HG03575 (cell line): ENCODE results near the gene CTBP2.

Experiments used
- ATAC-seq: cut with Tn5 transposase; IDR thresholded peaks from one replicate; pipeline ENCODE4 v1.9.1; 2021; ENCODE audit not compliant: unreplicated experiment, insufficient number of reproducible peaks, low FRiP score; ENCODE audit errors: extremely low read depth

The CTBP2 gene

DNA sequence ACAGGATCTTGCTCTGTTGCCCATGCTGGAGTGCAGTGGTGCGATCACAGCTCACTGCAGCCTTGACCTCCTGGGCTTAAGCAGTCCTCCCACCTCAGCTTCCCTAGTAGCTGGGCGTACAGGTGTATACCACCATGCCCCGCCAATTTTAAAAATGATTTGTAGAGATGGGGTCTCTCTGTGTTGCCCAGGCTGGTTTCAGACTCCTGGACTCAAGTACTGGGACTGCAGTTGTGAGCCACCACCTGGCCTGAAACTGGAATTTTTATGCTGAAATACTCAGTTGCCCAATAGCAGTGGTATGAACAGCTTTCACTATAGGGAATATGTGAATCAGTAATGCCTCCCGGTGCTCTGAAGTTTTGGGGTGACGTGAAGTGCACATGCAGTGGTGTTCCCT, 210.8 kb downstream of the CTBP2 start:
- ATAC-seq: no peak

- ATAC-seq: no peak
These were observed 213.4 kb downstream of the CTBP2 start for GRCh38 chr10:124946945-124947344.

DNA sequence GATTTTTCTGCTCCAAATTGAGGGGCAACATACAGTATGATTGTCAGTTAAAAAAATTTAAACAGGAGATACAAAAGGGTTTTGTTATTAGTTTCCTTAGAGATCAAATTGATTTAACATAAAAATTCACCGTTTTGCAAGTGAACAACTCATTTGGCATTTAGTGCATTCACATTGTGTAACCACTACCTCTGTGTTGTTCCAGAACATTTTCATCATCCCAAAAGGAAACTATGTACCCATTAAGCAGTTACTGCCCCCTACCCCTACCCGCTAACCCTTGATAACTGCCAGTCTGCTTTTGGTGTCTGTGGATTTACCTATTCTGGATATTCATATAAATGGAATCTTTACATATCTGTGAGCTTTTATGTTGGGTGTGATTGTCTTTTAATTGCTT, 215.4 kb downstream of the CTBP2 start:
- no peak for ATAC-seq

DNA sequence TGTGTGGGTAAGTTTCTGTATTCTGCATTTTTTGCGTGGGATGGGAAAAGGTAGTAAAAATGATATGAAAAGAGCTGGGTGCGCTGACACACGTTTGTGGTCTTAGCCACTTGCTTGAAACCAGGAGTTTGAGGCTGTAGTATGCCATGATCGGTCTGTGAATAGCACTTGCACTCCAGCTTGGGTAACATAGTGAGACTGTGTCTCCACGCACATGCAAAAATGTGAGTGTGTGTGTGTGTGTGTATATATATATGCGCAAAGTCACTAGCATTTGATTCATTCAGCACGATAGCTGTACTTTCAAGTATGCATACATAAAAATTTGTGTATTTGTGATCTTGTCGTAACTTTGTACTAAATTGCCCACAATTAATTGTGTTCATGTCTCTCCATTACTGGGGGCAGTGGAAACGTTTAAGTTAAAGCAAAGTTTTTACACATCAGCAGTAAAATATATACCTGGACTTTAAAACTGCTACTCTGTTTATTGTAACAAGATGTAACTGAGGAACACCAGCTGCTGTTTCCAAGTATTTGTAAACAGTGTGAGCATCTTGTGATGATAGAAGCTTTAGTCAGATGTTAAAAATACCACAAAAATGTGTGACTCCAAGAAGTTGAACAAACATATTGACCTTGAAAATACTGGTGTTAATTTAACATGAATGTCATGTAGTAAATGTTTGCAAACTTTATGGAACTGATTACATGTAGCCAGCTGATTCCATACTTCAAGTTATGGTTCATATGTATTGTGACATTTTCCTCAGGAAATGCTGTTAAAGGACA, 216.9 kb downstream of the CTBP2 start:
- ATAC-seq: no peak

DNA sequence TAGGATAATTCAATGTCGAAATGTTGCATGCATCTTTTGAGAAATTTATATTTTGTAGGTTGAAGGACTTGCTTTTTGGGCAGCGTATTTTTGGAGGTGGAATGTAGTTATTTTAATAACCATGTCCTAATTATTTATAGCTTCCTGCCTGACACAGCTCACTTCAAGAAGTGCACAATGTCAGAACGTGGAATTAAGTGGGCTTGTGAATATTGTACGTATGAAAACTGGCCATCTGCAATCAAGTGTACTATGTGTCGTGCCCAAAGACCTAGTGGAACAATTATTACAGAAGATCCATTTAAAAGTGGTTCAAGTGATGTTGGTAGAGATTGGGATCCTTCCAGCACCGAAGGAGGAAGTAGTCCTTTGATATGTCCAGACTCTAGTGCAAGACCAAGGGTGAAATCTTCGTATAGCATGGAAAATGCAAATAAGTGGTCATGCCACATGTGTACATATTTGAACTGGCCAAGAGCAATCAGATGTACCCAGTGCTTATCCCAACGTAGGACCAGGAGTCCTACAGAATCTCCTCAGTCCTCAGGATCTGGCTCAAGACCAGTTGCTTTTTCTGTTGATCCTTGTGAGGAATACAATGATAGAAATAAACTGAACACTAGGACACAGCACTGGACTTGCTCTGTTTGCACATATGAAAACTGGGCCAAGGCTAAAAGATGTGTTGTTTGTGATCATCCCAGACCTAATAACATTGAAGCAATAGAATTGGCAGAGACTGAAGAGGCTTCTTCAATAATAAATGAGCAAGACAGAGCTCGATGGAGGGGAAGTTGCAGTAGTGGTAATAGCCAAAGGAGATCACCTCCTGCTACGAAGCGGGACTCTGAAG, 217.8 kb downstream of the CTBP2 start:
- ATAC-seq: no peak

- no peak for ATAC-seq
These were observed 218.5 kb downstream of the CTBP2 start, which contains the start of gene ZRANB1 for GRCh38 chr10:124941823-124942222. Gene ZRANB1, plus strand, starts transcription at chr10:124942123. Its CDS starts 371 bp downstream, at chr10:124942494.

DNA sequence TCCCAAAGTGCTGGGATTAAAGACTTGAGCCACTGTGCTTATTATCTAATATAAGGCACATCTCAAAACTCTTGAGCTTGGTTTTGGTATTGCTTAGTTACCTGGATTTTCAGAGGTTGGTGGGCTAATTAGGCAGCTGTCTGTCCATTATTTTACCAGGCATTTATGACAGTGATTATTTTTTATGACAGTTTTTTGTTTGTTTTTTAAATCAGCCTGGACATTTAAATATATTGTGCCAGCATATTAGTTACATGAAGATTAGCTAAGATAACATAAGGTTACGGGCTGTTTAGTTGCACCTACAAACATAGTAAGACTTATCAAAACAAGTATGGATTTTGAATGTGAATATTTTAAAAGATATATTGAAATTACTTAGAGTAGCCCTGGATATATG, 221.1 kb downstream of the CTBP2 start:
- ATAC-seq: no peak

- no peak for ATAC-seq
These were observed 223.6 kb downstream of the CTBP2 start for GRCh38 chr10:124936813-124937212.

- ATAC-seq: no peak
These were observed 224.4 kb downstream of the CTBP2 start for GRCh38 chr10:124935946-124936345.
